Progenitor cell of endocrine pancreas (in vitro differentiated cells): ENCODE measurements around the gene ALG9. TPM values are rescaled to one million over a fixed set of nuclear protein-coding genes. Genes with fewer than 3 reads are reported as not detected.
"Not testable (repeated sequence)": the region's sequence is repeated elsewhere in the genome, so short reads cannot be mapped to it uniquely, and the experiment has no call there.

Experiments used
- DNase-seq: peaks from one replicate; pipeline ENCODE4 v3.0.0; 2021; ENCODE audit warnings: low spot score; ENCODE audit not compliant: unreplicated experiment
- H3K27ac Mint-ChIP-seq: 2 replicates; pipeline ENCODE4 v1.8.0; 2021; ENCODE audit warnings: mild to moderate bottlenecking, moderate library complexity, mixed read lengths
- H3K27me3 Mint-ChIP-seq: 2 replicates; pipeline ENCODE4 v1.8.0; 2021; ENCODE audit warnings: mixed read lengths
- H3K36me3 Mint-ChIP-seq: 2 replicates; pipeline ENCODE4 v1.8.0; 2022; ENCODE audit warnings: mixed read lengths; ENCODE audit not compliant: insufficient read depth
- H3K4me1 Mint-ChIP-seq: 2 replicates; pipeline ENCODE4 v1.8.0; 2021; ENCODE audit warnings: low read depth, mixed read lengths
- H3K4me3 Mint-ChIP-seq: 2 replicates; pipeline ENCODE4 v1.8.0; 2021; ENCODE audit warnings: low read depth, mild to moderate bottlenecking, moderate library complexity, mixed read lengths
- H3K9me3 Mint-ChIP-seq: 2 replicates; pipeline ENCODE4 v1.8.0; 2021; ENCODE audit warnings: low read depth, mixed read lengths
- CTCF ChIP-seq: fragments of 200-600 bp; sonication (generic); IDR thresholded peaks from one replicate; pipeline ENCODE4 v1.5.0; 2021; ENCODE audit warnings: antibody characterized with exemption, mild to moderate bottlenecking; ENCODE audit not compliant: unreplicated experiment
- total RNA-seq: library from RNA; stranded (reverse); gene quantifications from 2 replicates; pipeline ENCODE4 v1.2.1, GENCODE V29; 2021

The ALG9 gene
- total RNA-seq, 1 donor from 2014 or later: 45.2 TPM

GRCh38 chr11:111788464-111788863, 82.9 kb downstream of the ALG9 start:
- DNase-seq: no peak
- no peak overlapping the region for H3K4me3 Mint-ChIP-seq
- TF ChIP-seq CTCF: no peak
- H3K27me3 Mint-ChIP-seq: no peaks in the 10 kb centered on the region
- H3K4me1 Mint-ChIP-seq: peaks cover 7% of the 10 kb centered on the region
- no peak overlapping the region for H3K27ac Mint-ChIP-seq
- peaks cover 13% of the 10 kb centered on the region for H3K36me3 Mint-ChIP-seq
- H3K9me3 Mint-ChIP-seq: no peaks in the 10 kb centered on the region

DNA sequence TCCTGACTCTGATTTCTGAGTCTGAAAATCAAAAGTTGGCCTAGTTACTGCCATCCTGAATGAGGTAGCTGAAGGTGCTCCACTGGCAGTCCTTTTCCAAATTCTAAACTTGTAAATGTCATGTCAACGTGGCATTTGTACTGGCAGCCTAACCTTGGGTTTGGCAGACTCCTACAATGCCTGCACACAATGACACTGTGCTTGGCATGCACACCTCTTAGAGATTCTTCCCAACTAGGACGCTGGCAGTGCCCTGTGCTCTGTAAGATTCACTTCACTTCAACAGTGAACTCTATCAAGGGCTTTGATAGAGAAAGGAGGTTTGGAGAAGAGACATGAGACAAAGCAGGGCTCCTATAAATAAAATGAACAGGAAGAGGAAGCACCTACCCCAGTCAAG, 83.3 kb downstream of the ALG9 start:
- Mint-ChIP-seq H3K27me3 (no peaks in the 10 kb centered on the region), H3K27ac (no peak overlapping the region), H3K9me3 (no peaks in the 10 kb centered on the region), H3K4me3 (no peak overlapping the region), H3K36me3 (peaks cover 14% of the 10 kb centered on the region), H3K4me1 (peaks cover 7% of the 10 kb centered on the region)
- no peak for TF ChIP-seq CTCF
- no peak for DNase-seq

DNA sequence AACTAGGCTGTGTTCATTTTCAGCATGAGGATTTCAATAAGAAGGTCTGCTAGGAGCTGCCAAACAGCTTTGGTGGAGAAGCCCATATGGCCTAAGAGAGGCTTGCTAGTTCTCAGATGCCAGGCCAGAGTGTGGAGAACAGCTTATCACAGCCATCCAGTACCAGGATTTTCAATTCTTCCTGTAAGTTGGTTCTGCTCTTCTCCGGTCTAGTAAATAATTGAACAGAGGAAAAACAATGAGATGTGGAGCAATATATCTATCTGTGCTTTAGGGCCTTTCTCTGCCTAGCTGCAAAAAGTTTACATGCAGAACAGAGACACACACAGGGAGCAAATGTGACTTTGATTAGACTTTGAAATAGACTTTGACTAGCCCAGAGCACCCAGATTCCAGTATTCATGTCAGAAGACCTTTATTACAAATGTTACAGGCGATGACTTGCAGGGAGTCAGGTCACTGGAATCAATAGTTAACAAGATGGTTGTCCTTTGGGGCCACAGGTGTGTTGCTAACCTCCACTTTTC, 85.4 kb downstream of the ALG9 start:
- H3K36me3 Mint-ChIP-seq: peaks cover 12% of the 10 kb centered on the region
- no peak for DNase-seq
- H3K9me3 Mint-ChIP-seq: no peaks in the 10 kb centered on the region
- peaks cover 7% of the 10 kb centered on the region for H3K4me1 Mint-ChIP-seq
- peak overlapping the region; percentile 7 for H3K27ac Mint-ChIP-seq
- H3K4me3 Mint-ChIP-seq: no peak overlapping the region
- H3K27me3 Mint-ChIP-seq: no peaks in the 10 kb centered on the region
- TF ChIP-seq CTCF: no peak

- Mint-ChIP-seq H3K4me3 (no peak overlapping the region), H3K27me3 (no peaks in the 10 kb centered on the region), H3K36me3 (peaks cover 10% of the 10 kb centered on the region), H3K9me3 (no peaks in the 10 kb centered on the region), H3K4me1 (peaks cover 7% of the 10 kb centered on the region), H3K27ac (no peak overlapping the region)
- no peak for DNase-seq
- no peak for TF ChIP-seq CTCF
These were observed 86.3 kb downstream of the ALG9 start for GRCh38 chr11:111785076-111785475.

- not testable (repeated sequence) for H3K9me3 Mint-ChIP-seq, H3K4me3 Mint-ChIP-seq, H3K27ac Mint-ChIP-seq, H3K27me3 Mint-ChIP-seq, H3K4me1 Mint-ChIP-seq, DNase-seq
- peaks cover 10% of the 10 kb centered on the region for H3K36me3 Mint-ChIP-seq
These were observed 87.1 kb downstream of the ALG9 start for GRCh38 chr11:111784311-111784710.

- no peak overlapping the region for H3K27ac Mint-ChIP-seq
- peaks cover 10% of the 10 kb centered on the region for H3K36me3 Mint-ChIP-seq
- no peak for DNase-seq
- no peak for TF ChIP-seq CTCF
- H3K9me3 Mint-ChIP-seq: no peaks in the 10 kb centered on the region
- H3K4me3 Mint-ChIP-seq: no peak overlapping the region
- H3K4me1 Mint-ChIP-seq: peaks cover 20% of the 10 kb centered on the region
- no peaks in the 10 kb centered on the region for H3K27me3 Mint-ChIP-seq
These were observed 89.2 kb downstream of the ALG9 start for GRCh38 chr11:111782109-111782741.
